ENCODE data around the gene TMUB2. TPM values are rescaled to one million over a fixed set of nuclear protein-coding genes. Genes with fewer than 3 reads are reported as not detected.
A peak's percentile ranks its signal among the peaks of the same experiment; 100 is the strongest.

Gene TMUB2
- total RNA-seq, 1 donor from 2014 or later: 38.8 TPM

GRCh38 chr17:44164476-44164875, 22.3 kb upstream of the TMUB2 start:
- H3K4me3 ChIP-seq: no peak overlapping the region
- intact Hi-C loops (cut with DNase I): no loop called here
- no peaks in the 10 kb centered on the region for H3K9me3 ChIP-seq
- H3K27me3 ChIP-seq: no peaks in the 10 kb centered on the region
- no peaks in the 10 kb centered on the region for H3K36me3 ChIP-seq
- no peak for DNase-seq
- H3K27ac ChIP-seq: no peak overlapping the region
- ATAC-seq: no peak
- TF ChIP-seq CTCF (IDR thresholded peaks at IDR 0.05): no peak
- H3K4me1 ChIP-seq: no peaks in the 10 kb centered on the region

- ATAC-seq (no peak), DNase-seq (no peak)
- Histone ChIP-seq H3K36me3 (no peaks in the 10 kb centered on the region), H3K4me3 (no peak overlapping the region), H3K4me1 (peaks cover 8% of the 10 kb centered on the region), H3K27ac (no peak overlapping the region), H3K27me3 (no peaks in the 10 kb centered on the region), H3K9me3 (no peaks in the 10 kb centered on the region)
- intact Hi-C loops (cut with DNase I): no loop called here
- TF ChIP-seq CTCF (IDR thresholded peaks at IDR 0.05): no peak
Measured at GRCh38 chr17:44167181-44167861, 19.5 kb upstream of the TMUB2 start.

GRCh38 chr17:44170135-44170498, 16.7 kb upstream of the TMUB2 start:
- H3K27me3 ChIP-seq: no peaks in the 10 kb centered on the region
- no peak for TF ChIP-seq CTCF (IDR thresholded peaks at IDR 0.05)
- H3K27ac ChIP-seq: no peak overlapping the region
- H3K4me1 ChIP-seq: peaks cover 8% of the 10 kb centered on the region
- ATAC-seq (no peak), DNase-seq (no peak)
- intact Hi-C loops (cut with DNase I): no loop called here
- no peaks in the 10 kb centered on the region for H3K36me3 ChIP-seq
- no peak overlapping the region for H3K4me3 ChIP-seq
- no peaks in the 10 kb centered on the region for H3K9me3 ChIP-seq

GRCh38 chr17:44170499-44171201, 16.1 kb upstream of the TMUB2 start, which contains the start of gene ASB16:
TSS of gene ASB16 (plus strand) at chr17:44170704. CDS start at chr17:44170790, 86 bp downstream.
- DNase-seq (no peak), ATAC-seq (peak; percentile 6)
- no peaks in the 10 kb centered on the region for H3K36me3 ChIP-seq
- H3K27me3 ChIP-seq: no peaks in the 10 kb centered on the region
- H3K9me3 ChIP-seq: no peaks in the 10 kb centered on the region
- H3K4me1 ChIP-seq: peaks cover 8% of the 10 kb centered on the region
- intact Hi-C loops (cut with DNase I): no loop called here
- H3K27ac ChIP-seq: no peak within 1 kb of the TSS
- no peak within 1 kb of the TSS for H3K4me3 ChIP-seq
- TF ChIP-seq CTCF (IDR thresholded peaks at IDR 0.05): no peak

- Histone ChIP-seq H3K4me1 (peaks cover 8% of the 10 kb centered on the region), H3K27me3 (no peaks in the 10 kb centered on the region), H3K36me3 (no peaks in the 10 kb centered on the region), H3K9me3 (no peaks in the 10 kb centered on the region), H3K4me3 (no peak overlapping the region), H3K27ac (no peak overlapping the region)
- no peak for TF ChIP-seq CTCF (IDR thresholded peaks at IDR 0.05)
- ATAC-seq (no peak), DNase-seq (no peak)
- intact Hi-C loops (cut with DNase I): no loop called here
Measured at GRCh38 chr17:44171931-44172455, 14.8 kb upstream of the TMUB2 start.

All from upper lobe of right lung (tissue), 1 donor.